Measurements from ENCODE around the gene PLA2G4E. TPM values are rescaled to one million over a fixed set of nuclear protein-coding genes. Genes with fewer than 3 reads are reported as not detected.

The PLA2G4E gene
- total and polyA plus RNA-seq, 2 of the 13 experiments (the other 11 are each of a cell fraction or from before 2014, with no cell fraction given) = not detected

GRCh38 chr15:41937568-41937923 lies 83.3 kb downstream of the PLA2G4E start:
- H3K9ac ChIP-seq (ENCODE audit: insufficient read depth, low read depth, low read length) = no peak overlapping the region
- no peak overlapping the region for H2AFZ ChIP-seq (ENCODE audit: low read length)
- CTCF ChIA-PET (ENCODE audit: low intra/inter-chr PET ratio, low total read pairs) = no interaction called here
- no peaks in the 10 kb centered on the region for H3K79me2 ChIP-seq (ENCODE audit: insufficient read depth, low read length)
- POLR2A ChIA-PET = no interaction called here
- DNase-seq (ENCODE audit: low spot score) = no peak
- H3K9me3 ChIP-seq (ENCODE audit: low read length) = no peaks in the 10 kb centered on the region
- H3K4me3 ChIP-seq (replicated peaks in 1 of 3; ENCODE audit: insufficient read depth in 1 of 3, low read depth in 2 of 3, low read length in 3 of 3) = no peak overlapping the region
- no peak overlapping the region for H3K4me2 ChIP-seq (ENCODE audit: low read depth, low read length)
- intact Hi-C loops (cut with micrococcal nuclease; ENCODE audit: unreplicated experiment) = no loop called here
- WGBS (ENCODE audit: low lambda C conversion rate) = 95% methylated on average over 4 of the region's 4 CpGs
- FAIRE-seq = no peak
- H3K27me3 ChIP-seq (ENCODE audit: control insufficient read depth in 1 of 2, insufficient read depth in 2 of 2, low read length in 2 of 2) = no peaks in the 10 kb centered on the region
- H3K4me1 ChIP-seq (ENCODE audit: insufficient read depth, low read length) = no peaks in the 10 kb centered on the region
- ATAC-seq = no peak
- no peak overlapping the region for H3K27ac ChIP-seq (ENCODE audit: extremely low read length, insufficient read depth, low read length)
- H3K36me3 ChIP-seq (replicated peaks in 1 of 2; ENCODE audit: control insufficient read depth in 1 of 2, insufficient read depth in 2 of 2, low read length in 2 of 2) = peaks cover 2 to 6% of the 10 kb centered on the region in 2 experiments; a peak in 2 of 5 replicates
- in situ Hi-C loops (cut with HindIII; ENCODE audit: extremely low pct_ligation_motif_present, low pct_unique_long_range_greater_than_20kb) = no loop called here
- no peaks in the 10 kb centered on the region for H4K20me1 ChIP-seq (ENCODE audit: insufficient read depth, low read length)
- BruUV-seq (replicated peaks) = no TSS peak
- TF ChIP-seq, protein P1, sequence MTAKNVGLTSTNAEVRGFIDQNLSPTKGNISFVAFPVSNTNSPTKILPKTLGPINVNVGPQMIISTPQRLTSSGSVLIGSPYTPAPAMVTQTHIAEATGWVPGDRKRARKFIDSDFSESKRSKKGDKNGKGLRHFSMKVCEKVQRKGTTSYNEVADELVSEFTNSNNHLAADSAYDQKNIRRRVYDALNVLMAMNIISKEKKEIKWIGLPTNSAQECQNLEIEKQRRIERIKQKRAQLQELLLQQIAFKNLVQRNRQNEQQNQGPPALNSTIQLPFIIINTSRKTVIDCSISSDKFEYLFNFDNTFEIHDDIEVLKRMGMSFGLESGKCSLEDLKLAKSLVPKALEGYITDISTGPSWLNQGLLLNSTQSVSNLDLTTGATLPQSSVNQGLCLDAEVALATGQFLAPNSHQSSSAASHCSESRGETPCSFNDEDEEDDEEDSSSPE (CRISPR knock-in tag; IDR thresholded peaks at IDR 0.05) = no peak
- TF ChIP-seq FOXK2 (IDR thresholded peaks at IDR 0.05) (no peak), GTF3A (CRISPR knock-in tag; conservative IDR thresholded peaks at IDR 0.05) (no peak), HDAC1 (CRISPR knock-in tag; IDR thresholded peaks at IDR 0.05) (no peak), HBP1 (CRISPR knock-in tag; IDR thresholded peaks at IDR 0.05; ENCODE audit: low read depth) (no peak), ZBTB25 (CRISPR knock-in tag; IDR thresholded peaks at IDR 0.05) (no peak), CENPBD1 (CRISPR knock-in tag; IDR thresholded peaks at IDR 0.05; ENCODE audit: borderline replicate concordance, low read depth) (no peak), ZNF101 (CRISPR knock-in tag; IDR thresholded peaks at IDR 0.05; ENCODE audit: borderline replicate concordance, low read depth) (no peak), ONECUT2 (CRISPR knock-in tag; IDR thresholded peaks at IDR 0.05) (no peak), ZNF282 (IDR thresholded peaks at IDR 0.05; ENCODE audit: partially characterized antibody) (no peak), ZFX (CRISPR knock-in tag; IDR thresholded peaks at IDR 0.05; ENCODE audit: low read depth) (no peak), KLF16 (CRISPR knock-in tag; IDR thresholded peaks at IDR 0.05) (no peak), NFRKB (IDR thresholded peaks at IDR 0.05) (no peak), HCFC1 (IDR thresholded peaks at IDR 0.05; ENCODE audit: low read depth, low read length) (no peak)
- TF ChIP-seq, protein P2, sequence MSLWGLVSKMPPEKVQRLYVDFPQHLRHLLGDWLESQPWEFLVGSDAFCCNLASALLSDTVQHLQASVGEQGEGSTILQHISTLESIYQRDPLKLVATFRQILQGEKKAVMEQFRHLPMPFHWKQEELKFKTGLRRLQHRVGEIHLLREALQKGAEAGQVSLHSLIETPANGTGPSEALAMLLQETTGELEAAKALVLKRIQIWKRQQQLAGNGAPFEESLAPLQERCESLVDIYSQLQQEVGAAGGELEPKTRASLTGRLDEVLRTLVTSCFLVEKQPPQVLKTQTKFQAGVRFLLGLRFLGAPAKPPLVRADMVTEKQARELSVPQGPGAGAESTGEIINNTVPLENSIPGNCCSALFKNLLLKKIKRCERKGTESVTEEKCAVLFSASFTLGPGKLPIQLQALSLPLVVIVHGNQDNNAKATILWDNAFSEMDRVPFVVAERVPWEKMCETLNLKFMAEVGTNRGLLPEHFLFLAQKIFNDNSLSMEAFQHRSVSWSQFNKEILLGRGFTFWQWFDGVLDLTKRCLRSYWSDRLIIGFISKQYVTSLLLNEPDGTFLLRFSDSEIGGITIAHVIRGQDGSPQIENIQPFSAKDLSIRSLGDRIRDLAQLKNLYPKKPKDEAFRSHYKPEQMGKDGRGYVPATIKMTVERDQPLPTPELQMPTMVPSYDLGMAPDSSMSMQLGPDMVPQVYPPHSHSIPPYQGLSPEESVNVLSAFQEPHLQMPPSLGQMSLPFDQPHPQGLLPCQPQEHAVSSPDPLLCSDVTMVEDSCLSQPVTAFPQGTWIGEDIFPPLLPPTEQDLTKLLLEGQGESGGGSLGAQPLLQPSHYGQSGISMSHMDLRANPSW (CRISPR knock-in tag; IDR thresholded peaks at IDR 0.05; ENCODE audit: borderline replicate concordance) = no peak
- TF ChIP-seq, protein P3, sequence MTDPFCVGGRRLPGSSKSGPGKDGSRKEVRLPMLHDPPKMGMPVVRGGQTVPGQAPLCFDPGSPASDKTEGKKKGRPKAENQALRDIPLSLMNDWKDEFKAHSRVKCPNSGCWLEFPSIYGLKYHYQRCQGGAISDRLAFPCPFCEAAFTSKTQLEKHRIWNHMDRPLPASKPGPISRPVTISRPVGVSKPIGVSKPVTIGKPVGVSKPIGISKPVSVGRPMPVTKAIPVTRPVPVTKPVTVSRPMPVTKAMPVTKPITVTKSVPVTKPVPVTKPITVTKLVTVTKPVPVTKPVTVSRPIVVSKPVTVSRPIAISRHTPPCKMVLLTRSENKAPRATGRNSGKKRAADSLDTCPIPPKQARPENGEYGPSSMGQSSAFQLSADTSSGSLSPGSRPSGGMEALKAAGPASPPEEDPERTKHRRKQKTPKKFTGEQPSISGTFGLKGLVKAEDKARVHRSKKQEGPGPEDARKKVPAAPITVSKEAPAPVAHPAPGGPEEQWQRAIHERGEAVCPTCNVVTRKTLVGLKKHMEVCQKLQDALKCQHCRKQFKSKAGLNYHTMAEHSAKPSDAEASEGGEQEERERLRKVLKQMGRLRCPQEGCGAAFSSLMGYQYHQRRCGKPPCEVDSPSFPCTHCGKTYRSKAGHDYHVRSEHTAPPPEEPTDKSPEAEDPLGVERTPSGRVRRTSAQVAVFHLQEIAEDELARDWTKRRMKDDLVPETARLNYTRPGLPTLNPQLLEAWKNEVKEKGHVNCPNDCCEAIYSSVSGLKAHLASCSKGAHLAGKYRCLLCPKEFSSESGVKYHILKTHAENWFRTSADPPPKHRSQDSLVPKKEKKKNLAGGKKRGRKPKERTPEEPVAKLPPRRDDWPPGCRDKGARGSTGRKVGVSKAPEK (CRISPR knock-in tag; IDR thresholded peaks at IDR 0.05; ENCODE audit: borderline replicate concordance) = no peak

All from HepG2 (cell line).